Spinal cord (tissue), 10 donors: ENCODE results near the gene HOXD13. TPM values are rescaled to one million over a fixed set of nuclear protein-coding genes. Genes with fewer than 3 reads are reported as not detected.

ENCODE experiments used
- DNase-seq, 6 donors: peaks; one replicate each; pipeline versions ENCODE4 v3.0.0 to v3.0.0-alpha.2; 2013 to 2015; ENCODE audit warnings: low spot score in 6 of 6, low read depth in 4 of 6
- H3K27ac ChIP-seq: one replicate; pipeline ENCODE4 v1.5.1; 2013; ENCODE audit warnings: low read depth, low read length, control low read depth
- H3K27me3 ChIP-seq: one replicate; pipeline ENCODE4 v1.6.1; 2013; ENCODE audit warnings: low read length; ENCODE audit not compliant: control insufficient read depth, insufficient read depth
- H3K36me3 ChIP-seq: one replicate; pipeline ENCODE4 v1.6.1; 2013; ENCODE audit warnings: low read length; ENCODE audit not compliant: control insufficient read depth, insufficient read depth
- H3K4me1 ChIP-seq: one replicate; pipeline ENCODE4 v1.6.1; 2013; ENCODE audit warnings: low read length; ENCODE audit not compliant: control insufficient read depth, insufficient read depth
- H3K4me3 ChIP-seq: one replicate; pipeline ENCODE4 v1.5.1; 2013; ENCODE audit warnings: low read depth, low read length, control low read depth
- H3K9me3 ChIP-seq: one replicate; pipeline ENCODE4 v1.6.1; 2013; ENCODE audit warnings: low read length; ENCODE audit not compliant: control insufficient read depth, insufficient read depth
- WGBS: methylation state at CpG from one replicate; pipeline ENCODE4 v1.1.5; 2013; ENCODE audit warnings: missing lambda C conversion rate; ENCODE audit not compliant: insufficient coverage; 5-methylcytosine and 5-hydroxymethylcytosine counted together
- polyA plus RNA-seq, 2 donors: library from polyadenylated mRNA; unstranded; fragments of 120-200 nt; gene quantifications; one replicate each; pipeline ENCODE4 v1.2.1, GENCODE V29; 2013; ENCODE audit not compliant: insufficient read length in 2 of 2
- total RNA-seq, 2 donors: library from RNA; depleted of rRNA in 1 of 2; stranded (reverse); fragments of 120-200 nt in 1 of 2; fragments of >200 nt in 1 of 2; gene quantifications; one replicate each; pipeline versions ENCODE4 v1.2.3 to v1.2.4, GENCODE V29; 2013 to 2014
- donor health status: healthy.

HOXD13 gene
- total and polyA plus RNA-seq, 4 donors, result 0.10 TPM; not detected in 3

DNA sequence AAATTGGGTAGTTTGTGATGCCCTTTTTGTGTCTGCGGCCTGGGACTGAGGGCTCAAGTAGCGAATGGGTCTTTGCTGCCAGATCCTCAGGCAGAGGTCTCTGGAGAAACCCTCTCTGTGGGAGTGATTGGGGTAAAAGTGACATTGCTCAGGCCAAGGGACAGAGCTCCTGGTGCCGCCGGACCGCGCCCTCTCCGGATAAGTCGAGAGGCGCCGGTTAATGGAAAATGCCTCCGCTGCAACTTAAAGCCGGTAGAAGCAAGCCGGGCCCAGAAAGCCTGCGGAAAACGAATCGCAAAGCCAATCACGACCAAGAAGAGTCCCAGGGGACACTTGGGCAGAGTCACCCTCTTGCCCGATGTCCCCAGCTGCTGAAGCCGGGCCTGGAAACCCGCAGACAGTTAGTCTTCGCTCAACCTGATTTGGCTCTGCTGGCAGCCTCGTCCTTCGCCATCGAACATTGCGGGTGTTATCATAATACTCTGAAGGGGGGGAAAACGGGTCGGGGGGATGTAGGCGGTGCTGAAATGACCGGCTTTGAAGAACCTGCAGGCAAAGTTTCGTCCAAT, 6.7 kb downstream of the HOXD13 start:
- H3K4me3 ChIP-seq, result no peak overlapping the region
- 6% methylated on average over 30 of the region's 30 CpGs for WGBS
- H3K36me3 ChIP-seq, result no peaks in the 10 kb centered on the region
- DNase-seq, result no peak
- no peak overlapping the region for H3K27ac ChIP-seq
- no peaks in the 10 kb centered on the region for H3K9me3 ChIP-seq
- H3K27me3 ChIP-seq, result peaks cover 100% of the 10 kb centered on the region
- peaks cover 35% of the 10 kb centered on the region for H3K4me1 ChIP-seq

DNA sequence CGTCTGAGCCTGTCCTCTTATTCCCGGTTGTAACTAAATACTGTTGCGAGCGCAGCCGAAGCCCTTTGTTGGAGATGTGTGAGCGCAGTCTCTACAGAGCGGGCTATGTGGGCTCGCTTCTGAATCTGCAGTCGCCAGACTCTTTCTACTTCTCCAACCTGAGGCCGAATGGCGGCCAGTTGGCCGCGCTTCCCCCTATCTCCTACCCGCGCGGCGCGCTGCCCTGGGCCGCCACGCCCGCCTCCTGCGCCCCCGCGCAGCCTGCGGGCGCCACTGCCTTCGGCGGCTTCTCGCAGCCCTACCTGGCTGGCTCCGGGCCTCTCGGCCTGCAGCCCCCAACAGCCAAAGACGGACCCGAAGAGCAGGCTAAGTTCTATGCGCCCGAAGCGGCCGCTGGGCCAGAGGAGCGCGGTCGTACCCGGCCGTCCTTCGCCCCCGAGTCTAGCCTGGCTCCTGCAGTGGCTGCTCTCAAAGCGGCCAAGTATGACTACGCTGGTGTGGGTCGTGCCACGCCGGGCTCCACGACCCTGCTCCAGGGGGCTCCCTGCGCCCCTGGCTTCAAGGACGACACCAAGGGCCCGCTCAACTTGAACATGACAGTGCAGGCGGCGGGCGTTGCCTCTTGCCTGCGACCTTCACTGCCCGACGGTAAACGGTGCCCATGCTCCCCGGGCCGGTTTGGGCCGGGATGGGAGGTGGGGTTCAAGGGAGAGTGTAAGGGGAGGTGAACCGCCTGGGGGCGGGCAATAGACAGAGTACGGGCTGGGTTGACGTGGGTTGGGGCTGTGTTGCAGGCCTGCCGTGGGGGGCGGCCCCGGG, 7.4 kb downstream of the HOXD13 start, which contains the start of gene HOXD12:
TSS of gene HOXD12 (plus strand) at position 68 of the 819 bp plus-strand sequence. CDS start at position 75, 7 bp downstream.
- Histone ChIP-seq H3K4me1 (peaks cover 42% of the 10 kb centered on the region), H3K27me3 (peaks cover 100% of the 10 kb centered on the region), H3K4me3 (no peak within 1 kb of the TSS), H3K9me3 (no peaks in the 10 kb centered on the region), H3K36me3 (no peaks in the 10 kb centered on the region), H3K27ac (no peak within 1 kb of the TSS)
- WGBS, result 2% methylated on average over 70 of the region's 70 CpGs
- DNase-seq, result no peak

DNA sequence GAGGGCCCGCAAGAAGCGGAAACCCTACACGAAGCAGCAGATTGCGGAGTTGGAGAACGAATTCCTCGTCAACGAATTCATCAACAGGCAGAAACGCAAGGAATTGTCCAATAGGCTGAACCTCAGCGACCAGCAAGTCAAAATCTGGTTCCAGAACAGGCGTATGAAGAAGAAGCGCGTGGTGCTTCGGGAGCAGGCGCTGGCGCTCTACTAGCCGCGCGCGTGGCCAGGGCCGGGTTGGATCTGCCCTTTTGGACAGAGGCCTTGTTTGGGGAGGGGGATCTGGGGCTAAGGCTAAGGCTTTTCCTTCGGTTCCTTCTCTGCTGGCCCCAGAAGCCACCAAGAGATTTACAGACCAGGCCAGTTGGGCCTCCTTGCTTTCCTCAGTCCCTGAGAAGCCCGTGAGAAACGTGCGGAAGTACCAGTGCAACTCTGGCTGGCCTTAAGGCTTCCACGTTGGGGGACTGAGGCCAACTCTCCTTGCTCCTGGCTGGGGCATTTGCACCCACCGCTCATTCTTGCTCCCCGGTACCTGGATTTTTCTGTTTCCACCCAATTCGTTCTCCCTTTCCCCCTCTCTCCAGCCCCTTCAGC, 8.1 kb downstream of the HOXD13 start:
- H3K4me1 ChIP-seq, result peaks cover 43% of the 10 kb centered on the region
- H3K9me3 ChIP-seq, result no peaks in the 10 kb centered on the region
- no peak for DNase-seq
- H3K4me3 ChIP-seq, result no peak overlapping the region
- no peak overlapping the region for H3K27ac ChIP-seq
- WGBS, result 11% methylated on average over 26 of the region's 28 CpGs
- H3K27me3 ChIP-seq, result peaks cover 100% of the 10 kb centered on the region
- H3K36me3 ChIP-seq, result no peaks in the 10 kb centered on the region

DNA sequence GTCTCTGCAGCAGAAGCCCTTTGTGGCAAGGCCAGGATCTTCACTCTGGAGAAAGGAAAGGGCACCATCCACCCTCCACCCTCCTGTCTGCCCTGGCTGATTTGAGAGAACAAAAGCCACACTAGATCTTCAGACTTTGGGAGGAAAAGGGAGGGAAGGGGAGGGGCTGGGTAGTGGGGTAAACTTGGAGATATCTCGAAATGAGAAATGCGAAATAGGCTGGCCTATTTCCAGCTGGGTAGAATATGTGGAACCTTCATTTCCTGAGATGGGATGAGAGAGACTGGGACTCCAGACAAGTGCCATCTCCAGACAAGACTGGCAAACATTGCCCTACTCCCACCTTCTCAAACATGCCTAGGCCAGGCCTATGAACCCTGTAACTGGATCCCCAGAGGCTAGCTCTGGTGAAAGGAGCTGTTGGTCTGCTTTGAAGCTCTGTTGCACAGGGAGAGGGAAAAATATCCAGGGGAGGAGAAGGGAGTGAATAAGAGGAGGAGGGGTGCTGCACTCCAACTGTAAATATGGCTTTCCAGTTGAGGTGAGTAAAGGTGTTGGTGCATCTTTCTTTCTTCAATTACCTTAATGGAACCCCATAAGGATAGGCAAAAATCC, 8.8 kb downstream of the HOXD13 start:
- Histone ChIP-seq H3K4me3 (no peak overlapping the region), H3K36me3 (no peaks in the 10 kb centered on the region), H3K9me3 (no peaks in the 10 kb centered on the region), H3K27me3 (peaks cover 100% of the 10 kb centered on the region), H3K4me1 (peaks cover 43% of the 10 kb centered on the region), H3K27ac (no peak overlapping the region)
- 38% methylated on average over 2 of the region's 2 CpGs for WGBS
- no peak for DNase-seq

- 38% methylated on average over 3 of the region's 5 CpGs for WGBS
- H3K9me3 ChIP-seq, result no peaks in the 10 kb centered on the region
- no peaks in the 10 kb centered on the region for H3K36me3 ChIP-seq
- H3K27ac ChIP-seq, result no peak overlapping the region
- no peak for DNase-seq
- H3K4me3 ChIP-seq, result no peak overlapping the region
- peaks cover 48% of the 10 kb centered on the region for H3K4me1 ChIP-seq
- H3K27me3 ChIP-seq, result peaks cover 100% of the 10 kb centered on the region
Observed at GRCh38 chr2:176101842-176102241, 9.3 kb downstream of the HOXD13 start.

DNA sequence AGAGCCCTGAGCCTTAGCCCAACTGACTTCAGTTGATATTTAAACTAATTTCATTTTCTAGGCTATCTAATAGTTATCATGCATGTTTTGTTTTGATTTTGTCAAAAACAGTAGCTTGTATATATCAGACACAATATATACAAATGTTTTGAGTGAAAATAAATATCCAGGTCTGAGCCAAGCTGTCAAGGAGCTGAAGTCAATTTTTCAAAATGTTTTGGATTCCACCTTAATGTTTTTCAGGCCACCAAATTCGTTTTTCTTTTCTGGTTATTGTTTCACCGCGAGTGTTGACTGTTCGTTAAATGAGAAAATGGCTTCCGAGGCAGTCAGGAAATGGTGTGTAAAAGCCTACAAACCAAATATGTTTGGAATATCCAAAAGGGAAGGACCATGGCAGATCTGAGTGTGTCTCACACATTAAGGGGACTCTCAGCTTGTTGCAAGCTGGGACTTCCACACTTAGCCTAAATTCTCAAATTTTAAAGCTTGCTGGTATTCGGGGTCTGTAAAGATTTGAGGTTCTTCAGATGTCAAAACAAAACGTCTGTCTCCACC, 9.9 kb downstream of the HOXD13 start:
- 44% methylated on average over 5 of the region's 7 CpGs for WGBS
- H3K4me3 ChIP-seq, result no peak overlapping the region
- H3K9me3 ChIP-seq, result no peaks in the 10 kb centered on the region
- peaks cover 99% of the 10 kb centered on the region for H3K27me3 ChIP-seq
- no peaks in the 10 kb centered on the region for H3K36me3 ChIP-seq
- peaks cover 48% of the 10 kb centered on the region for H3K4me1 ChIP-seq
- H3K27ac ChIP-seq, result no peak overlapping the region
- no peak for DNase-seq

- Histone ChIP-seq H3K36me3 (no peaks in the 10 kb centered on the region), H3K4me3 (no peak overlapping the region), H3K4me1 (peaks cover 40% of the 10 kb centered on the region), H3K9me3 (no peaks in the 10 kb centered on the region), H3K27ac (peak overlapping the region; percentile 79), H3K27me3 (peaks cover 97% of the 10 kb centered on the region)
- no peak for DNase-seq
- 33% methylated on average over 1 of the region's 7 CpGs for WGBS
Observed at GRCh38 chr2:176103194-176103593, 10.7 kb downstream of the HOXD13 start.

GRCh38 chr2:176103742-176104315, 11.3 kb downstream of the HOXD13 start:
- peaks cover 97% of the 10 kb centered on the region for H3K27me3 ChIP-seq
- peak overlapping the region; percentile 31 for H3K4me3 ChIP-seq
- WGBS, result 7% methylated on average over 3 of the region's 17 CpGs
- no peaks in the 10 kb centered on the region for H3K36me3 ChIP-seq
- peaks cover 39% of the 10 kb centered on the region for H3K4me1 ChIP-seq
- DNase-seq, result no peak
- peak overlapping the region; percentile 79 for H3K27ac ChIP-seq
- H3K9me3 ChIP-seq, result no peaks in the 10 kb centered on the region
